IPS-18c (cell line): ENCODE measurements around the gene TBXAS1.
A peak's percentile ranks its signal among the peaks of the same experiment; 100 is the strongest.

Experiments used
- H3K4me3 ChIP-seq: 2 replicates; pipeline ENCODE4 v1.7.0; 2013; ENCODE audit warnings: low read depth, mild to moderate bottlenecking, low read length, moderate library complexity; ENCODE audit not compliant: insufficient read depth
- H3K9me3 ChIP-seq: one replicate; pipeline ENCODE4 v1.6.1; 2013; ENCODE audit warnings: mild to moderate bottlenecking, low read length, moderate library complexity; ENCODE audit not compliant: control insufficient read depth, insufficient read depth

The TBXAS1 gene

DNA sequence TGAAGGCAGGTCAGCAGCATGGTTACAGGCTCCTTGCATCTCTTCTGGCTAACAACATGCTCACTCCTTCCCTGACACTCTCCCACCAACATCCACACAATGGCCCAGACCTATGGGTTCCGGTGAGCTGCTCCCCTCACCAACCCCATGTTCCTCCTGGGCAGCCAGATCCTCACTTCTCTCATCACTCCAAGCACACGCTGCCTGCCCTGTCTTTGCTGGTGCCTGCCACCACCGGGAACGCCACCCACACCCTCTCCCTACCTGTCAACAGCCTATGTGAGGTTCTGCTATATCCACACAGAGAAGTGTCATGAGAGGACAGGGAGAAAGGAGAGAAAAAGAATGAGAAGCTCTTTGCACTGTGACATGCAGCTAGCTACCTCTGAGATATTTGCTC, 219.1 kb downstream of the TBXAS1 start:
- no peak overlapping the region for H3K4me3 ChIP-seq
- no peaks in the 10 kb centered on the region for H3K9me3 ChIP-seq

DNA sequence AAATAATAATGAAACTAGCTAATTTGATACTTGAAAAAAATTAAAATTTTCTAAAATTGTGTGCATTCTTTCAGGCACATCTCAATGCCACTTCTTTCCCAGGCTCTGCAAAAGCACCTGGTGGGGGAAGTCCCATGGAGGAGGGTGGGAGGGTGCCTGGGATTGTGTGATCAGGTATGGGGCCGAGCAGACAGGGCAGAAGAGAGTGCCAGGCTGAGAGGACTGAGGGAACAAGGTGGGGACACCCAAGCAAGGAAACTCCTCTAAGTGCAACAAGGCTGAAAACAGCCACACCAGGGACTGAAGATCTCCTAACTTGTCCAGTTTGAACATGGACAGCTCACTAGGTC, 219.9 kb downstream of the TBXAS1 start:
- H3K9me3 ChIP-seq = no peaks in the 10 kb centered on the region
- H3K4me3 ChIP-seq = no peak overlapping the region

DNA sequence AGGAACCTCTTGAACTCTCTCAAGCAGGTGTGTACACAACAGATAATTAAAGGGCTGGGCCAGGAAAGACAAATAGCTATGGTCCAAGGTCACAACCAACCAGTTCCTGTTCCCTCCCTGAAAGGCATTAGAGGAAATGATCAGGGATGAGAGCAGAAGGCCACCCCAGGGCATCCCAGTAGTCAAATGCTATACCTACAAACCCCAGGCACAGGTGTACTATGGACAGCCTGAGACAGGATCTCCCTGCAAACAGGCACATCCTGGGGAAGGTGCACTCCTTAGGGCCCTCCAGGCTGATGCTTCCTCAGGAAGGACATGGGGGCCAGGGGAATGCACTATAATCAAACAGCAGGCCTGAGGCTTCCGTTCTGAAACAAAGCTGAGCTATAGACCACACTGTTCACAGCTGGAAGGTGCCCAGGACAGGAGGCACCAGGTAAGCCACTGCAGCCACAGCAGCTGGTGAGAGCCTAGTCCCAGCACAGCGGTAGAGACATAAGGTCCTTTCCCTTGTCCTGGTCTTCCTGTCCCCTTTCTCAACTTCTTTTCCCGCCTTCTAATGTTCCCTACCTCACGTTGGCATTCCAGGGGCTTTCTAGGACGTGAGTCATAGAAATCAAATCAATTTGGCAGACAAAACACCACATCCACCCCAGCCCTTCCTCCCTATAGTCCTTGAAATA, 220.4 kb downstream of the TBXAS1 start:
- no peak overlapping the region for H3K4me3 ChIP-seq

DNA sequence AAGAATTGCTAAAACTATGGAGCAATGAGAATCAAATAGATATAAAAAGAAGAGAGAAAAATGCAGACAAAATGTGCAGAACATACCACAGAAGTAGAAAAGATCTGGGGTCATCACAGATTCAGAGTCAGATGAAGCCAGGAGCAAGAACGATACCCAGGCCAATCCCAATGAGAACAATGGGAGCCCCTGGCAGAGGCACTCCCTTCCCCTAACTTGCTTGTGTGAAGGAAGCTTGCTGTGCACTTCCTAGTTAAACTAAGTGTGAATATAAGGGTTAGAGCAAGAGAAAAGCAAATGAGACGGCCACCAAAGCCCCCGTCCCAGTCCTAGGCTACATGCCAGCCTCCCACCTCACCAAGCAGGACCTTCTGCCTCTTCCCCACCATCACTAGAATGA, 221.0 kb downstream of the TBXAS1 start:
- no peak overlapping the region for H3K4me3 ChIP-seq
- H3K9me3 ChIP-seq = no peaks in the 10 kb centered on the region

More for the DNA sequence above, 220.4 kb downstream of the TBXAS1 start:
- no peaks in the 10 kb centered on the region for H3K9me3 ChIP-seq

DNA sequence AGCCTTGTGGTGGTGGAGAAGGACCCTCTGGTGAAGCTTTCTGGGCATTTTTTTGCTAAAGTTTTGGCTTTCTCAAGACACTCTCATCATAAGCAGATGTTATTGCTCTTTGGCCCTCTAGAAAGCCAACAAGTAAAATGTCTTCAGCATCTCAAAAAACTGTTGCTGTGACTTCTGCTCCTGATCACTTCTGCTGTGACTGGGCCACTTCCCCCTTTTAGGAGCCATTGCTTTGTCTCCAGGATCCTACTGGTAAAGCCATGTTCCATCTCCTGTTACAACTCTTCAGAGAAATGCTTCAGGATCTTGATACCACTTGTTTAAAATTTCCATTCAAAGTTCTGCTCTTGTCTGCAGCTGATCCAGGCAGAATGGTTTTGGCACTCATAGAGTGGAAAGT, 222.8 kb downstream of the TBXAS1 start:
- Histone ChIP-seq H3K4me3 (no peak overlapping the region), H3K9me3 (no peaks in the 10 kb centered on the region)

DNA sequence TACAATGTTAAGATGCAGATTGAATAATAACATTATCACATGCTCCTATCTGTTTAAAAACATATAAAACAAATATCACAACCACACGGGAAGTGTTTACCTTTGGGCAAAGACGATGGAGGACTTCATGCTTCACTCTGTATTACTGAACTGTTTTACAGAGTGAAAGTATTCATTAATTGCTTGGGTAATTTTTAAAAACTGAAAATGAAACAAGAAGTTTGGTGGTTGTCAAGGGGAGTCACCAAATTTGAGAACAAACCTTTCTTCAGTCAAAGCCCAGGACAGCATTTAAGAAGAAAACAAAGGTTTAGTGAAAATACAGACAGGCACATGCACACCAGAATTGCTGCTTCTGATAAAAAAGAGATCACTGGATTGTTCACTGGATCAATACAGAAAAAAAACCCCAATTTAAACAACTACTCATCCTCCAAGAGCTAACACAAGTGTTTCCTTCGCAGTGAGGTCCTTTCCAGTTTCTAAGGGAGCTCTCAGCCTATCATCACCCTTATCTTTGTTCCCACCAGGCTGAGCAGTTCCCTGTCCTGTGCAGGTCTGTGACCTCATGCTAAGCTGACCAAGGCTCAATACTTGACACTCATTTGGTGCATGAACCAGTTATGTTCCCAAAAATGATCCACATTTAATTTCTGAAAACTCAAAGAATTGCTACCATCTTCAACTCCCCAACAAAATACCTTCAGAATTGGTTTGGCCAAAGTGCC, 224.9 kb downstream of the TBXAS1 start:
- Histone ChIP-seq H3K9me3 (no peaks in the 10 kb centered on the region), H3K4me3 (no peak overlapping the region)

DNA sequence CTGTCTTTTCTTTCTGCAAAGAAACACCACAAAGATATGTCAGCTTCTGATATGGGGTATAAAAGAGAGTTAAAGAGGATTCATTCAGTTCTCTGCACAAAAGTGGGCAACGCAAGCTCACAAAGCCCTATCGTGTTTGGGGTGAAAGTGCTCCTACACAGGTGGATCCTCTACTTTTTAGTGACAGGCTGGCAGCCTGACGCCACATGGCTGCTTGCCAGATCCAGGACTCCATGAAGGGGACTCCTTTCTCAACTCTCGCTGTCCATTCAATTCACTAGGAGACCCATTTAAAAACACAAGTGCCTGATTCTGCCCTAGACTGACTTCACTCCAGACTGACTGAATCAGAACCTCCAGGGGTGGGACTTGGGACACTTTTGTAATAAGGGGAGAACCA, 225.7 kb downstream of the TBXAS1 start:
- H3K4me3 ChIP-seq = no peak overlapping the region

DNA sequence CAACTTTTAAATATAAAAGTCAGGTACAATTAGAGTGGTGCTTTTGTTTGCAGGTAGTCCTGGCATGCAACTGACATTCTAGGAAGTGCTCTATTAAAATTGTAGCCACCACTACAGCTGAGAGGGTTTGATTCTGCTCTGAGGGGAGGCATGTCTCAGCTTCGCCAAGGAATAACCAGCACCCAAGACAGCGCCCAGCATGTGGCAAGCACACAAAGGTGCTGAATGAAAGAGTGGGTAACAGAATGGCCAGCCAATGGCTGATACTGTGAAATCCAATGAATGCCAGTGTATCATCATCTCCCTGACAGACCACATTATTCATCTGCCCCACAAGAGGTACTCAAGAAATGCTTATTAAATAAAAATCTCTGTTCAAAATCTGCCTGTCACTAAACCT, 226.8 kb downstream of the TBXAS1 start:
- no peaks in the 10 kb centered on the region for H3K9me3 ChIP-seq
- H3K4me3 ChIP-seq = no peak overlapping the region

More for the DNA sequence above, 225.7 kb downstream of the TBXAS1 start:
- no peaks in the 10 kb centered on the region for H3K9me3 ChIP-seq

DNA sequence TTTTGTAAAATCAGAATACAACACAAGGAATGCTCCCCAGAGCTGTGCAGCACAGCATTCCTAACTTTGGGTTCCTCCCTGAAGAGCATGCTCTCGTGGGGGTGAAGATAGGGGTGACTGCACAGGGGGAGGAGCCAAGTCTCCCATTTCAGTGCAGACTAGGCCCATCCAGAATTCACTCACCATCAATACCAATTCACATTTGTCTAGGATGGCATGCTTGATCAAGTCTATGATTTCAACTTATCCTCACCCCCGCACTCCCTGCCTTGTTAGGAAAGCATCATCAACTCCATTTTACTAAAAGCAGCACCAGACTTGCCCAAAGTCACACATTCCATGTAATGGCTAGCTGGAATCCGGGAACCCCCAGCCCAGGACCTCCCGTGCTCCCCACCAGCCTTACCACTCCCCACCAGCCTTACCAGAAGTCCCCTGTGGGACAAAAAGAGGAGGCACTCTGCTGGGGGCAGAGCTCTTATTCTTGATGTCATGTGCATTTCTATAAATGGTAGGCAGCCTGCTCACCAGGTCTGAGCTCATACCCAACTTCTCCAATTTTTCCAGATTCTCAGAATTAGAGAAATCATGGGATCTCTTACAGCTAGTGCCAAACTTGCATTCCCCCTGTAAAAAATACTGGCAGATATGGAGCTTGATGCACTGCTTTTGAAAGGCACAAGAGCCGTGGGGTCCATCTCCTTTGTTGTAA, 227.5 kb downstream of the TBXAS1 start:
- Histone ChIP-seq H3K9me3 (no peaks in the 10 kb centered on the region), H3K4me3 (no peak overlapping the region)

DNA sequence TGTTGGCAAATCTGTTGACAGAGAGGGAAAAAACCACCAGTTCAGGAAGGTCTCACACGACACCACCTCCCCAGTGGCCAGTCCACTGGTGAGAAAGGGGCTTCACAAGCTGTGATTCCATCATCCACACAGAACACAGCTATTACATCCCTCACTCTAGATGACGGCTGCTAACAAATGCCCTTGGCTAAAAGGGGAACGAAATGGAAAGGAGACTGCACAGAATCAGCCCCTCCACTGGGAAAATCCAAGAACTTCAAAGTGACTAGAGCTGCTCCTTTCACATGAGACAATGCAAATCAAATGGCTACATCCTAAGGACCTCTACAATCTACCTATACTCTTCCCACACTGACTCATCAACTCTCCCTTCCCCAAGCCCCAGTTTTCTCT, 228.1 kb downstream of the TBXAS1 start:
- Histone ChIP-seq H3K9me3 (no peaks in the 10 kb centered on the region), H3K4me3 (no peak overlapping the region)

DNA sequence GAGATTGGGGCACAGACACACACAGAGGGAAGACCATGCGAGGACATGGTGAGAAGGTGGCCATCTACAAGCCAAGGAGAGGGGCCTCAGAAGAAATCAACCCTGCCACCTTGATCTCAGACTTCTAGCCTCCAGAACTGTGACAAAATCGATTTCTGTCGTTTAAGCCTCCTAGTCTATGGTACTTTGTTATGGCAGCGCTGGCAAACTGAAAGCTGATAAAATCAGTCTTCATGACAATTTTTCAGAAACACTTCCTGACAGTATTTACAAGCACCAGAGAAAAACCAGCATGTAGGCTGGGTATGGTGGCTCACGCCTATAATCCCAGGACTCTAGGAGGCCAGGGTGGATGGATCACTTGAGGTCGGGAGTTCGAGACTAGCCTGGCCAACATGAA, 229.5 kb downstream of the TBXAS1 start:
- Histone ChIP-seq H3K4me3 (no peak overlapping the region), H3K9me3 (no peaks in the 10 kb centered on the region)

DNA sequence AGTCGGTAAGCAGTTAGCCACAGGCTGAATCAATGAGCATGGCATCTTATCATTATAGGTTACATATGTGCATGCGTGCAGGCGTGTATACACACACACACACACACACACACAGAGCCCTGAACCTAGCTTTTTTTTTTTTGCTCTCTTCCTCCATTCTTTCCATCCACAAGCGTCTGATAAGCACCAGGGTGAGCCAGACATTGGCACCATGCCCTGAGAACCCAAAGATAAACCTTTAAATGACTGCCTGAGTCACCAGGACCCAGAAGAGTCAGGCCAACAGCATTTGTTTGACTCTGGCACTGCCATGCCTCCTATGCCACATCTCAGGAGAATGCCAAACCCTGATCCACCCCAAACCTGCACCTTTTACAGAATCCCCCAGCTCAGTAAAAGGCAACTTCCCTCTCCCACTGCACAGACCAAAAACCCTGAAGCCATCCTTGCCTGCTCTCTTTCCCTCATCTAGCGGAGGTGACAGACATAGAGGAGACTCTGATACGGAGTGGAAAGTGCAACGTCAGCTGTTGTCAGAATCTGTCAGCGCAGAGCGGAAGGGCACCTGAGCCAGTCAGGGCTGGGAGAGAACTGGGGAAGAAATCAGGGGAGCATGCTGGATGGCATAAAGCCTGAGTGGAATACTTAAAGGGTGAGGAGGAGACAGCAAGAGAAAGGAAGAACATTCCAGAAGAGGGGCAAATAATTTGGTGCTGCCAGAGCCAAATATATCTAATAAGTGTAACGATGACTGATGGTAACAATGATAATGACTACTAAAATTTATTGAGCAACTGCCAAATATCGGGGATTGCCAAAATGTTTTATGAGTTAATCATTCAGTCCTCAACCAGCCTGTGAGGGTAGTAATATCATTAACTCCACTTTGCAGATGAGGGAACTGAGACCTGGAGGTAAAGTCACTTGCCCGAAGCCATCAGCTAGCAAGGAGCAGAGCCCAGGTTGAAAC, 230.5 kb downstream of the TBXAS1 start:
- Histone ChIP-seq H3K9me3 (no peaks in the 10 kb centered on the region), H3K4me3 (no peak overlapping the region)

DNA sequence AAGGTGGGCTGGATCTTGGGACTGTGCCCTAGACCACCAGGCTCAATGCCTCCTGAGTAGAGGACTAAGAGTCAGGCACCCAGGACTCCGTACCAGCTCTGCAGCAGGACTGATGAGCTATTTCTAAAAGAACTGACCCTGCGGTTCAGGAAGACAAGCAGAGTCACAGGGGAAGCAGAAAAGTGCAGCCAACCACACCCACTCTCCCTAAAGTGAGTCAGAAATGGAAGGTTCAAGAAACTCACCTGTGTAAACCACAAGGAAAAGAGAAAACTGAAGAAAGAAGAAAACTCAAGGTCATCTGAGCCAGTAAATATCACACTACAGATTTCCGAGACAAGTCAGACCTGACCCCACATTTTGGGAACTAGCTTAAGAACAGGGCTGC, 231.2 kb downstream of the TBXAS1 start:
- H3K4me3 ChIP-seq = no peak overlapping the region
- no peaks in the 10 kb centered on the region for H3K9me3 ChIP-seq

DNA sequence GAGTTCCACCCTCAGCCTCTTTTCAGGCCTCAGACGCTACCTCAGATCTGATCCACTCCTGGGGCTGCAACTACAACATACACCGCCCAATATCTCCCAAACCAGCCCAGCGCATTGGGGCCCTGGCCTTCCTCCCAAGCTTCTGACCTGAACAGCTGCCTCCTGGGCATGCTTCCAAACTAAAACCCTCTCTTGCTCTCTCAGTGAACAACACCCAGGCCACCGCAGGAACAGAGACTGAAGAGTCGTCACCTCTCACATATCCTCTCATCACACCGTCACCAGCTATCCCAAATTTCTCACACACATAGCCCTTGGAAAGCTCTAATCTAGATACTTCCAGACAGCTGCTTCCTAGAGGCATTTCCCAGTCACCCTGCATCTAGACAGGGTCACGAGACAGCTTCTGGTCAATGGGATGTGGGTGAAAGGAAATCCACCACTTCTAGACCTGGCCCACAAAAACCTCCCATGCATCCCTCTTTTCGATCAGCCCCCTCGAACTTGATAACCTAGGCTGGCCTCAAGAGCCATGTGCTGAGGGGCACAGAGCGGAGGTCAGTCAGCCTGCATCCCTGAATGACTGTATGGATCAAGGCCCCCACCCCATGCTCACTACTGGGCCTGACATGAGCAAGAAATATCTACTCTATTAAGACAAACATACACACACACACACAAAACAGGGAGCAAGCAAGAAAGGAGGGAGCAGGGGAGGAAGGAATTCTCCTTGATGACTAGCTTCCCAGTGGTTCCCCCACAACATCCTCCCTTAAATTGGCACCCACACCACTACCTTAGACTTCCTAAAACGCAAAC, 231.9 kb downstream of the TBXAS1 start:
- no peaks in the 10 kb centered on the region for H3K9me3 ChIP-seq
- H3K4me3 ChIP-seq = no peak overlapping the region

DNA sequence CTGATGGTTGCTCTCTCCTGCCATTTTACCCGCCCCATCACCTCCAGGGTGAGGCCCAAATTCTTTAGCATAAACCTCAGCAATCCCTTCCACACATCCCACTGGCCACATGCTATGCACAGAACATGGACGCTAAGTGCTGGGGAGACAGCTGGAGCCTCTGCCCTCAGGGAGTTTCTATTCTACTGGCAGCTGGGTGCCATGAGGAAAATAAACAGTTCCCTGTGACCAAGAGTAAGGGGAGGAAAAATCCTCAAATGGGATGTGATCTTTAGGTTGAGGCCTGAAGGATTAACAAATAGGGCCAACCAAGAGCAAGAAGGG, 232.5 kb downstream of the TBXAS1 start:
- no peak overlapping the region for H3K4me3 ChIP-seq
- H3K9me3 ChIP-seq = no peaks in the 10 kb centered on the region

DNA sequence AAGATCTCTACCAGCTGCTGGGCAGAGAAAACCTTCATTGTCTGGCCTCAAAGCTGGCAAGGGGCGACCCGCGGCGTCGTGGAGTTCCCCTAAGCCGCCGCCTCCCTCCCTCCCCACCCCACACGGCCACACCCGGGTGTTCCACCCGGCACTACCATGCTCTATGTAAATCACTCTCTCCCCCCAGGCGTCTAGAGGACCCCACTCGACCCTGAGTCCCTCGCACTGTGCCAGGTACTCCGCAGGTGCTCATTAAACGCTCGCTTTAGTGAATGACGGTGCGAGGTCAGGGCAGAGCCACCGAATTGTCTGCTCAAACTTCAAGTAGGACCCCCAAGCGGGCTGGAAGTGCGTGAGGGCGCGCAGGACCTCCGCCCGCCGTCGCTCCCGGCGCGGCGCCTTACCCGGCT, 233.1 kb downstream of the TBXAS1 start:
- Histone ChIP-seq H3K9me3 (no peaks in the 10 kb centered on the region), H3K4me3 (peak overlapping the region; percentile 69; the same call in 1 of the 2 replicates)
